GM23338 (cell line): Measurements from ENCODE around the gene MYO9B. TPM values are rescaled to one million over a fixed set of nuclear protein-coding genes. Genes with fewer than 3 reads are reported as not detected.

Experiments used
- CREB1 ChIP-seq: fragments of 250-450 bp; sonication (Bioruptor Pico); IDR thresholded peaks from 2 replicates; pipeline ENCODE4 v1.5.0; 2020; ENCODE audit warnings: low read depth, mild to moderate bottlenecking, moderate library complexity
- EZH2 ChIP-seq: fragments of 200-600 bp; sonication (generic); IDR thresholded peaks from one replicate; pipeline ENCODE4 v1.8.0; 2017; ENCODE audit warnings: antibody characterized with exemption, mild to moderate bottlenecking, low read depth; ENCODE audit not compliant: unreplicated experiment
- EZH2phosphoT487 ChIP-seq: fragments of 200-600 bp; sonication (generic); IDR thresholded peaks from one replicate; pipeline ENCODE4 v1.8.1; 2018; ENCODE audit warnings: antibody characterized with exemption; ENCODE audit not compliant: unreplicated experiment
- JUNB ChIP-seq: IDR thresholded peaks from one replicate; pipeline ENCODE4 v1.6.1; 2016; ENCODE audit warnings: antibody characterized with exemption; ENCODE audit not compliant: unreplicated experiment
- NANOG ChIP-seq: IDR thresholded peaks from 2 replicates; pipeline ENCODE4 v1.6.1; 2016; ENCODE audit warnings: antibody characterized with exemption, borderline replicate concordance
- POLR2AphosphoS5 ChIP-seq: IDR thresholded peaks from 2 replicates; pipeline ENCODE4 v1.6.1; 2016; ENCODE audit warnings: antibody characterized with exemption, low read depth
- ZNF114 ChIP-seq: fragments of 250-450 bp; sonication (Bioruptor Pico); IDR thresholded peaks from 2 replicates; pipeline ENCODE4 v1.5.0; 2020; ENCODE audit warnings: mild to moderate bottlenecking, moderate library complexity
- ZNF331 ChIP-seq: fragments of 250-450 bp; sonication (Bioruptor Pico); IDR thresholded peaks from 2 replicates; pipeline ENCODE4 v1.5.0; 2020; ENCODE audit warnings: low read depth, mild to moderate bottlenecking, moderate library complexity
- ZNF462 ChIP-seq: fragments of 250-450 bp; sonication (Bioruptor Pico); IDR thresholded peaks from 2 replicates; pipeline ENCODE4 v1.5.0; 2020; ENCODE audit warnings: mild to moderate bottlenecking, moderate library complexity
- polyA plus RNA-seq: library from polyadenylated mRNA; unstranded; fragments of >200 nt; fragmentation: Nextera tagmentation; extraction: Ambion mirVana; gene quantifications from 2 replicates; pipeline ENCODE4 v1.2.1, GENCODE V29; 2016
- total RNA-seq: library from RNA; depleted of rRNA; stranded (reverse); fragments of >200 nt; shearing (Covaris generic); gene quantifications from 2 replicates; pipeline ENCODE4 v1.2.3, GENCODE V29; 2014
- TF ChIP-seq, protein P1 (sequence below), 2 experiments: fragments of 200-600 bp in 1 of 2; sonication (generic) in 1 of 2; conservative IDR thresholded peaks; 2 replicates each; pipeline versions ENCODE4 v1.5.1 to v1.6.1; 2016 to 2017; ENCODE audit warnings: antibody characterized with exemption in 2 of 2, low read depth in 2 of 2, mild to moderate bottlenecking in 2 of 2, moderate library complexity in 1 of 2

Gene MYO9B
- total and polyA plus RNA-seq, 2 experiments from 2014 or later, result 28.7 to 61.3 TPM

- TF ChIP-seq, protein P1, sequence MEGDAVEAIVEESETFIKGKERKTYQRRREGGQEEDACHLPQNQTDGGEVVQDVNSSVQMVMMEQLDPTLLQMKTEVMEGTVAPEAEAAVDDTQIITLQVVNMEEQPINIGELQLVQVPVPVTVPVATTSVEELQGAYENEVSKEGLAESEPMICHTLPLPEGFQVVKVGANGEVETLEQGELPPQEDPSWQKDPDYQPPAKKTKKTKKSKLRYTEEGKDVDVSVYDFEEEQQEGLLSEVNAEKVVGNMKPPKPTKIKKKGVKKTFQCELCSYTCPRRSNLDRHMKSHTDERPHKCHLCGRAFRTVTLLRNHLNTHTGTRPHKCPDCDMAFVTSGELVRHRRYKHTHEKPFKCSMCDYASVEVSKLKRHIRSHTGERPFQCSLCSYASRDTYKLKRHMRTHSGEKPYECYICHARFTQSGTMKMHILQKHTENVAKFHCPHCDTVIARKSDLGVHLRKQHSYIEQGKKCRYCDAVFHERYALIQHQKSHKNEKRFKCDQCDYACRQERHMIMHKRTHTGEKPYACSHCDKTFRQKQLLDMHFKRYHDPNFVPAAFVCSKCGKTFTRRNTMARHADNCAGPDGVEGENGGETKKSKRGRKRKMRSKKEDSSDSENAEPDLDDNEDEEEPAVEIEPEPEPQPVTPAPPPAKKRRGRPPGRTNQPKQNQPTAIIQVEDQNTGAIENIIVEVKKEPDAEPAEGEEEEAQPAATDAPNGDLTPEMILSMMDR (conservative IDR thresholded peaks at IDR 0.05; ENCODE audit: low read depth in 2 of 2), result no peak
- TF ChIP-seq JUNB (no peak), CREB1 (CRISPR knock-in tag) (no peak), EZH2phosphoT487 (no peak), ZNF462 (CRISPR knock-in tag) (no peak), POLR2AphosphoS5 (no peak), ZNF114 (no peak), NANOG (no peak), ZNF331 (no peak), EZH2 (no peak)
These were observed 108.3 kb downstream of the MYO9B start (continued) for GRCh38 chr19:17183858-17184321.
